Putamen (tissue), 1 donor: Measurements from ENCODE around the gene SCAI.
"Not testable (repeated sequence)": the region's sequence is repeated elsewhere in the genome, so short reads cannot be mapped to it uniquely, and the experiment has no call there.

ENCODE experiments used
- DNase-seq: peaks from one replicate; pipeline ENCODE4 v3.0.0-alpha.2; 2016; ENCODE audit warnings: low spot score

Gene SCAI

DNA sequence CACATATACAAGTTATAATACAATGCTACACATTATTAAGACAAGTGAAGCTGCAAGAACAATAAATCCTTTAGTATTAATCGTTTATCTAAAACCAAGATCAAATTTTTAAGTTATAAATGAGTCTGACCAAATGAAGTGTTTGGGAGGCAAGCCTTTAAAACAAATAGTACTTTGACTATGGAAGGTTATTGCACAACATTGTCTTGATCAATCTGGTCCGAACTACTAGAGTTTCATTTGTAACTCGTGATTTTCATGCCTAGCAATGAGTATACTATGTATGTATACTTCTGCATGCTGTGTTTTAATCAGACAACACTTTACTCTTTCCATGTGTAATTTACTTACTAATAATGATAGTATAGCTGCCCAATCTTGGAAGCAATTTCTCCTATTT, 115.3 kb downstream of the SCAI start:
- DNase-seq: no peak

DNA sequence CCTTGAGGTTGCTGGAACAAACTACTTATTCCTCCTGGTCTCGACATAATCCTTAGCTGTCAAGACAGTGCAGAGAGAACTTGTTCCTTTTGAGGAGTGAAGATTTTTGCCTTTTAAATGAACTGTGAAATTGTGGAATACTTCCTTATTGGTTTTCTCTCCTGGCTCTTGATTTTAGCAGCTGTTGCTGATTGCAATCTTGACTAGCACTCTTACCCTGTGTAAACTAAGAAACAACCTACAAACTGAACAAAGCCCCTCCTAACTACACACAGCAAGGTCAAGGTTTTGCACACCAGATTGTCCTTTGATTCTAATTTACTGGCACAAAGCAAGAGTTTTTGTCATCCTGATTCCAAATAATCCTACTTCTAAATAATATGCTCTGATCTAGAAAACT, 118.4 kb downstream of the SCAI start:
- no peak for DNase-seq

GRCh38 chr9:125021069-125021468, 122.3 kb downstream of the SCAI start:
- DNase-seq: no peak

DNA sequence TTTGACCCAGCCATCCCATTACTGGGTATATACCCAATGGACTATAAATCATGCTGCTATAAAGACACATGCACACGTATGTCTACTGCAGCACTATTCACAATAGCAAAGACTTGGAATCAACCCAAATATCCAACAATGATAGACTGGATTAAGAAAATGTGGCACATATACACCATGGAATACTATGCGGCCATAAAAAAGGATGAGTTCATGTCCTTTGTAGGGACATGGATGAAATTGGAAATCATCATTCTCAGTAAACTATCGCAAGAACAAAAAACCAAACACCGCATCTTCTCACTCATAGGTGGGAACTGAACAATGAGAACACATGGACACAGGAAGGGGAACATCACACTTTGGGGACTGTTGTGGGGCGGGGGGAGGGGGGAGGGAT, 127.7 kb downstream of the SCAI start:
- not testable (repeated sequence) for DNase-seq

- not testable (repeated sequence) for DNase-seq
Observed at GRCh38 chr9:125012013-125012412, 131.3 kb downstream of the SCAI start.

DNA sequence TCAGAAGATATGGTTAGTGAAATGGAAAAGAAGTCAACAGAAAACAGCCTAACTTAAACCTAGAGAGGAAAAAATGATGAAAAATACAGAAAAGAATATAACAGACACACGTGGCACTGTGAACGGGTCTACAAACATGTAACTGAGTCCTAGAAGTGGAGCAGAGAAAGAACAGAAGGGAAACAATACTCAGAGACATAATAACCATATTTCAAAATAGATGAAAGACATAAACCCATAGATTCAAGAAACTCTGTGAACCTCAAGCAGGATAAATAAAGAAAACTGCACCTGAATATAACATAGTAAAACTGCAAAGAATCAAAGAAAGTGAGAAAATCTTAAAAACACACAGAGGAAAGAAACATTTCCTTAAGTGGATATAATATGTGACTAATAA, 134.7 kb downstream of the SCAI start:
- DNase-seq: no peak

GRCh38 chr9:125003332-125003731, 140.0 kb downstream of the SCAI start:
- no peak for DNase-seq

- no peak for DNase-seq
Observed at GRCh38 chr9:124983698-124984097, 159.6 kb downstream of the SCAI start.

GRCh38 chr9:124980431-124980830, 162.9 kb downstream of the SCAI start:
- no peak for DNase-seq

GRCh38 chr9:124975131-124975530, 168.2 kb downstream of the SCAI start:
- DNase-seq: no peak

GRCh38 chr9:124973807-124974206, 169.5 kb downstream of the SCAI start:
- no peak for DNase-seq

- no peak for DNase-seq
Observed at GRCh38 chr9:124972241-124972770, 171.0 kb downstream of the SCAI start.

- DNase-seq: no peak
Observed at GRCh38 chr9:124969401-124969800, 173.9 kb downstream of the SCAI start.

DNA sequence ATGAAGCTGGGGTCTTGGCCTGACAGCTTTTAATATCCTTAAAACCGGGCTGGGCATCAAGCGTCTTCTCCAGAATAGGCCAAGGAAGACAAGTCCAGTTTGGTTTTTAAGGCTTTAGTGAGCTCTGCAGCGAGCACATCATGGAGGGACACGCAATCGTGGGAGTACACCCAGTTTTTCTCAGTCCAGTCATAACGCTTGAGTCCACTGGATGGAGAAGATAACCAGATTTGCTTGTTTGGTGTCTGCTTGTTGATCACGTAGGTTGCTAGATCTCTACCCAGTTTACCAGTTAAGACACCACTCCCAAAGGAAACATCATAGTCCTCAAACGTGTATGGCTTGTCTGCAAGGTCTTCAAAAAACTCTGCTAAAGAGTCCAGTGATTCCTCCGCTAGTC, 175.1 kb downstream of the SCAI start:
- no peak for DNase-seq

GRCh38 chr9:124965775-124966568, 177.4 kb downstream of the SCAI start:
- not testable (repeated sequence) for DNase-seq

GRCh38 chr9:124964604-124965003, 178.7 kb downstream of the SCAI start:
- no peak for DNase-seq

DNA sequence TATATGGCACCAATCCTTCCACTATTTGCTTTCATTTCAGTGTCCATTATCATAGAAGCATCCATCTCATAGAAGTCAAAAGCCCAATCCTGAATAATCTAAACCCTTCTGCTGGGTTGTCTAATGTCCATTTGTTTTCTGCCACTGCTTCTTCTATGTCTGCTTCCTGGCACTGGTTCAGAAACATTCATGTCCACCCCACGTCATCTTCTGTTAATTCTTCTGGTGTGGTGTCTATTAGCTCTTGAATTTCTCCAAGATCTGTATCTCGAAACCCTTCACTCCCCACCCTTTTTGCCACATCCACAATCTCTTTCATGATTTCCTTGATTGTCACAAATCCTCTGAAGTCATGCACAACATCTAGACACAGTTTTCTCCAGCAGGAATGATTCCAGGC, 179.3 kb downstream of the SCAI start:
- DNase-seq: no peak

DNA sequence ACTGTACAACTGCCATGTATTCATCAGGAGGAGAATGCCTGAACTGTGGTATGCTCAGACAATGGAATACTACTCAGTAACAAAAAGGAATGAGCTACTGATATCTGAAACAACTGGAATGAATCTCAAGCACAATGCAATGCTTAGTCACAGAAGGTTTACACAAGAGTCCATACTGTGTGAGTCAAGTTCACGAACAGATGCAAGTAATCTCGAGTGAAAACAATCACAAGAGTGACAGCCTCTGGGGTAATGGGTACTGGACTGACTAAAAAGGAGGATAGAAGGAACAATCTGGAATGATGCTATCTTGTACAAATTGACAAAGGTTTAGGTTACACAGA, 182.9 kb downstream of the SCAI start:
- DNase-seq: no peak

GRCh38 chr9:124959671-124960408, 183.5 kb downstream of the SCAI start:
- not testable (repeated sequence) for DNase-seq

- DNase-seq: no peak
Observed at GRCh38 chr9:124954255-124954654, 189.1 kb downstream of the SCAI start.

DNA sequence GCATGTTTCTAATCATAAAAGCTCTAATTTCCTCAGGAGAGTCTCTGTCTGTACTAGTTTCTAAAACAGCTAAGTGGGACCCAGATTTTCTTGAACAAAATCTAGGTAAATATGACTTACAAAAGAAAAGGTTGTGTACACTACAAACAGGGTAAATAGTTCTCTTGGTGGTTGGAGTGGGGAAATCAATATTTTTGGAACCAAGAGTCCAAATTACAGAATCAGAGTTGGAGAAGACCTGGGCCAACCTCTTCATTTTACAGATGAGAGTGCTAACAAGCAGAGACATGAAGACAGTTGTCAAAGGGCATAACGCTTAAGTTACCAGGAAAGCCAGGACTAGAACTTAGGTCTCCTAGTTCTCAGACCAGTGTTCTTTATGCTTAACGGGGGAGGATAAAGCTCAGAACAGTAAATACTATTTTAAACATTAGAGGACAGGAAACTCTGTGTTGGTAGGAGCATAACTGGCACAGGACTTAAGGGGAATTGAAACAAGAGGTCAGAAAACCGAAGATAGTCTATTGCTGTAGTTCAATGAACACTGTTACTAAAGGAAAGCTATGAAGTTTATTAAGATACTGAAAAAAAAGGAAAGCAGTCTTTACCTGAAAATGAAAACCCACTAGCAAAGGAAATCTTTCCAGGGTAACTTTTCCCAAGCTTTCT, 193.1 kb downstream of the SCAI start:
- DNase-seq: no peak

GRCh38 chr9:124949387-124949786, 193.9 kb downstream of the SCAI start:
- DNase-seq: no peak
